HL-60 (cell line): Measurements from ENCODE around the gene EFNA5.

Experiments used
- POLR2AphosphoS5 ChIP-seq: IDR thresholded peaks from 2 replicates; pipeline ENCODE4 v1.6.1; 2012; ENCODE audit warnings: low read depth
- SPI1 ChIP-seq: IDR thresholded peaks from 2 replicates; pipeline ENCODE4 v1.6.1; 2012; ENCODE audit warnings: low read depth, mild to moderate bottlenecking, borderline replicate concordance
- TF ChIP-seq, protein P1 (sequence below): IDR thresholded peaks from one replicate; pipeline ENCODE4 v1.5.1; 2011; ENCODE audit warnings: low read length, control low read depth, inconsistent platforms; ENCODE audit not compliant: insufficient read depth

DNA sequence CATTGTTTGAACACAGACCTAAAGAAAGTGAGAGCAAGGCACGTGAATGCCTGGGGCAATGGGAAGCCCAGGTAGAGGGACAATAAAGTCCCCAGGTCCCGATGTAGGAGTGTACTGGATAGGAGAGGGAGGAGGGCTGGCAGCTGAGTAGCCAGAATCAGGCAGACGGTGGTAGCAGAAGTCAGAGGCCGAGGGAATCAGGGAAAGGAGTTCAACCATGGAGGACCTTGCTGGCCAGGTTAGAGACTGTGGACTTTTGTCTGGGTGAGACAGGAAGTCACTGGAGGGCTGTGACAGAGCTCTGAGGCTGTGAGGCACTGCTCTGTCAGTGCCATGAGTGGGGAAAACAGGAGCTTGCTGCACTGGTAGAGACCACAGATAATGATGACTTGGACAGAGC, 248.2 kb downstream of the EFNA5 start:
- TF ChIP-seq, protein P1, sequence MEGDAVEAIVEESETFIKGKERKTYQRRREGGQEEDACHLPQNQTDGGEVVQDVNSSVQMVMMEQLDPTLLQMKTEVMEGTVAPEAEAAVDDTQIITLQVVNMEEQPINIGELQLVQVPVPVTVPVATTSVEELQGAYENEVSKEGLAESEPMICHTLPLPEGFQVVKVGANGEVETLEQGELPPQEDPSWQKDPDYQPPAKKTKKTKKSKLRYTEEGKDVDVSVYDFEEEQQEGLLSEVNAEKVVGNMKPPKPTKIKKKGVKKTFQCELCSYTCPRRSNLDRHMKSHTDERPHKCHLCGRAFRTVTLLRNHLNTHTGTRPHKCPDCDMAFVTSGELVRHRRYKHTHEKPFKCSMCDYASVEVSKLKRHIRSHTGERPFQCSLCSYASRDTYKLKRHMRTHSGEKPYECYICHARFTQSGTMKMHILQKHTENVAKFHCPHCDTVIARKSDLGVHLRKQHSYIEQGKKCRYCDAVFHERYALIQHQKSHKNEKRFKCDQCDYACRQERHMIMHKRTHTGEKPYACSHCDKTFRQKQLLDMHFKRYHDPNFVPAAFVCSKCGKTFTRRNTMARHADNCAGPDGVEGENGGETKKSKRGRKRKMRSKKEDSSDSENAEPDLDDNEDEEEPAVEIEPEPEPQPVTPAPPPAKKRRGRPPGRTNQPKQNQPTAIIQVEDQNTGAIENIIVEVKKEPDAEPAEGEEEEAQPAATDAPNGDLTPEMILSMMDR: no peak
- no peak for TF ChIP-seq POLR2AphosphoS5
- TF ChIP-seq SPI1: no peak
